Coronary artery (tissue), 2 donors: ENCODE results near the gene AATF.

ENCODE experiments used
- DNase-seq: peaks from one replicate; pipeline ENCODE4 v3.0.0-alpha.2; 2017; ENCODE audit warnings: low spot score
- H3K27ac ChIP-seq, 2 donors: fragments of 200-600 bp; sonication (generic); one replicate each; pipeline ENCODE4 v1.5.1; 2016 to 2019
- H3K4me3 ChIP-seq: fragments of 200-600 bp; sonication (generic); 2 replicates; pipeline ENCODE4 v1.5.1; 2016; ENCODE audit warnings: mild to moderate bottlenecking, moderate library complexity
- TF ChIP-seq, protein P1 (sequence below): fragments of 200-600 bp; sonication (generic); IDR thresholded peaks from one replicate; pipeline ENCODE4 v1.5.1; 2019; ENCODE audit warnings: antibody characterized with exemption

AATF gene

DNA sequence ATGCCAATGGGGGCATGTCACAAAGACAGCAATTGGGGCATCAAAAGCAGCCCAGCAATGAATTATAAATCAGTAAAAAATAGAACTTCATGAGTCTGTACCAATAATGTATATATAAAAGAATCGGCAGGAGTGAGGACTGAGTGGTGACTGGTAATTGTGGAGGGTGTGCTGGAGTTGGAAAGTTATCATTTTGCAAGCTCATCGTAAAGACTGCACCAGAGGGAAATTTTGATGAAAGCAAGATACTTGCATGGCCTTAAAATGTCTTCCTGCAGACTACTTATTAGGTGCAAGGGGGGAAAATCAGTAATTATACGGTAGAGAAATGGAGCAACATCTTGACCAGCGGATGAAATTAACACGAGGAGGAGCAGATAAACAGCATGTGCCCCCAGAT lies 138.9 kb downstream of the AATF start:
- no peak overlapping the region for H3K4me3 ChIP-seq
- no peak for DNase-seq
- TF ChIP-seq, protein P1, sequence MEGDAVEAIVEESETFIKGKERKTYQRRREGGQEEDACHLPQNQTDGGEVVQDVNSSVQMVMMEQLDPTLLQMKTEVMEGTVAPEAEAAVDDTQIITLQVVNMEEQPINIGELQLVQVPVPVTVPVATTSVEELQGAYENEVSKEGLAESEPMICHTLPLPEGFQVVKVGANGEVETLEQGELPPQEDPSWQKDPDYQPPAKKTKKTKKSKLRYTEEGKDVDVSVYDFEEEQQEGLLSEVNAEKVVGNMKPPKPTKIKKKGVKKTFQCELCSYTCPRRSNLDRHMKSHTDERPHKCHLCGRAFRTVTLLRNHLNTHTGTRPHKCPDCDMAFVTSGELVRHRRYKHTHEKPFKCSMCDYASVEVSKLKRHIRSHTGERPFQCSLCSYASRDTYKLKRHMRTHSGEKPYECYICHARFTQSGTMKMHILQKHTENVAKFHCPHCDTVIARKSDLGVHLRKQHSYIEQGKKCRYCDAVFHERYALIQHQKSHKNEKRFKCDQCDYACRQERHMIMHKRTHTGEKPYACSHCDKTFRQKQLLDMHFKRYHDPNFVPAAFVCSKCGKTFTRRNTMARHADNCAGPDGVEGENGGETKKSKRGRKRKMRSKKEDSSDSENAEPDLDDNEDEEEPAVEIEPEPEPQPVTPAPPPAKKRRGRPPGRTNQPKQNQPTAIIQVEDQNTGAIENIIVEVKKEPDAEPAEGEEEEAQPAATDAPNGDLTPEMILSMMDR, result no peak
- no peak overlapping the region for H3K27ac ChIP-seq

DNA sequence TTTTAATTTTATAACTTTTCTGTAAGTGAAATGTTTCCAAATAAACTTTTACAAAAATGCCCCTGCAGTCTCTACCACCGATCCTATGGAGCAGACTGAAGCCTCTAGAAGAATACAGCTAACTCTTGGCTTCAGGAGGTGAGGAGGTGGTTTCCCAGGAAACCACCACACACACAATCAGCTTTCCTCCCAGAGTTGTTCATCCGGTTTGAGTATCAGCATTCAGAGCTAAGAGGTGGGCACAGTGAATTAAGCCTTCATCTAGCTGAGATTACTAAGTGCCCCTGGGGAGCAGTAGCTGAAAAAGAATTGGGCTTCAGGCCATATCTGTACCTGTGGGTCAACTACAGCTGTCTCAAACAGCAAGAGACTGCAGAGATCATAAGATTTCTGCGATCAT lies 139.7 kb downstream of the AATF start:
- Histone ChIP-seq H3K27ac (no peak overlapping the region), H3K4me3 (no peak overlapping the region)
- TF ChIP-seq, protein P1, result no peak
- DNase-seq, result no peak

DNA sequence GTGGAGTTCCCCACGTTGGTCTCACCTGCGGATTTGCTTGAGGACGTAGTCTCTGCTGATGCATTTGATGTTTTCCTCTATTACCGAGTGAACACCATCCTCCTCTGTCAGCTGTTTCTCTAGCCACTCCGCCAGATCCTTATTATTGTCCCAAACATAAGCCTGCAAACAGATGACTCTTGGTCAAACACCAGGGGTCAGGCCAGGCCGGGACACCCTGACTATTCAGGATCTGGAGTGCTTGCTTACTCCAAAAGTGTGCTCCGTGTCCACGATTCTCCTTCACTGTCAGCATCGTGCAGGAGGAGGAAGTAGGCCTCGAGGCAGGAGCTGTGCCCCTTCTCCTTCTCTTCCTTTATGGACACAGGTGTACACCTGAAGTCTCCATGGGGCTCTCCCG lies 140.2 kb downstream of the AATF start:
- Histone ChIP-seq H3K4me3 (no peak overlapping the region), H3K27ac (no peak overlapping the region)
- DNase-seq, result no peak
- TF ChIP-seq, protein P1, result no peak

DNA sequence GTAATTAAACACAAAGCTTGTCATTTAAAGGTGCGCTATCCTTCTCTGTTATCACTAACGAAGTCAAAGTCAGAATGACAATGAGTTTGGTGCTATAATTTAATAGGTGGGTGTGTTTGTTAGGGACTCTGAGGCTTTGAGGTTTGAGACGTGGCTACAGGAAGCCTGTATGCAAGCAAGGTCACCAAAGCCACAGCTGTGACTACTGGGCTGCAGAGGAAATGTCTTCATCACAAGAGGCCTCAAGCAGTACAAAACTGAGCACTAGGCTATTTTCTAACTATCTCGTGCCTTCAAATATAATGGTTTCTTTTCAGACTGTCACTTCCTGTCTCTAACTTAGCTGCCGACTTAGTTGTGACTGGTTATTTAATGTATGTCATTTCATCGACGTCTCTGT lies 141.2 kb downstream of the AATF start:
- Histone ChIP-seq H3K4me3 (no peak overlapping the region), H3K27ac (no peak overlapping the region)
- TF ChIP-seq, protein P1, result no peak
- DNase-seq, result no peak

DNA sequence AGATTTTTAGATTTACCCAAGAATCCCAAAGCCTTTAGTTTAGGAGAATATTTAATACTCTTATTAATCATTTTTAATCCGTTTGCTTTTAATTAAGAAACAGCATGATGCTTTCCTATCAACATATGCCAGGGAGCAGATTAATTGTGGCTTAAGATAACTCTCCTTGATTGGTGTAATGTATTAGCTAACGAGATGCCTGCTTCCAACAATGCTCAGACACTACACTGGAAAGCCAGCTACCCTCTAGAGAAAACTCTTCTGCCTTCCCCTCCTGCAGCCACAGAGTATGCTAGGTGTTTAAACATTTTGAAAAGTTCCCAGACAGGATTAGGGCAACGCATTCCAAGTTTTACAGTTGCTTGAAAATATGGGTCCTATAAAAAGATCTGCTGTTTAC lies 142.2 kb downstream of the AATF start:
- Histone ChIP-seq H3K27ac (no peak overlapping the region), H3K4me3 (no peak overlapping the region)
- TF ChIP-seq, protein P1, result no peak
- DNase-seq, result no peak

DNA sequence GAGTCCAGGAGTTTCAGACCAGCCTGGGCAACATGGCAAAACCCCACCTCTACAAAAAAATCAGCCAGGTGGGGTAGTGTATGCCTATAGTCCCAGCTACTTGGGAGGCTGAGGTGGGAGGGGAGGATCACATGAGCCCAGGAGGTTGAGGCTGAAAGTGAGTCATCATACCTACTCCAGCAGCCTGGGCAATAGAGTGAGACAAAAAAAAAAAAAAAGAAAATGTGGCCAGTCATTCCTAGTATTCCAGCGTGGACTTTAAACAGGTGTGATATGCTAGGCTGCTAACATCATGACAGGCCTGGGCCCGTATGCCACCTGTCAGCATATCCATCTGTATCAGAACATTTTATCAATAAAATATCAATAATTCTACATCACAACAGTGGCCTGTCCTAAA lies 143.3 kb downstream of the AATF start:
- TF ChIP-seq, protein P1, result no peak
- DNase-seq, result no peak
- Histone ChIP-seq H3K4me3 (no peak overlapping the region), H3K27ac (no peak overlapping the region)

DNA sequence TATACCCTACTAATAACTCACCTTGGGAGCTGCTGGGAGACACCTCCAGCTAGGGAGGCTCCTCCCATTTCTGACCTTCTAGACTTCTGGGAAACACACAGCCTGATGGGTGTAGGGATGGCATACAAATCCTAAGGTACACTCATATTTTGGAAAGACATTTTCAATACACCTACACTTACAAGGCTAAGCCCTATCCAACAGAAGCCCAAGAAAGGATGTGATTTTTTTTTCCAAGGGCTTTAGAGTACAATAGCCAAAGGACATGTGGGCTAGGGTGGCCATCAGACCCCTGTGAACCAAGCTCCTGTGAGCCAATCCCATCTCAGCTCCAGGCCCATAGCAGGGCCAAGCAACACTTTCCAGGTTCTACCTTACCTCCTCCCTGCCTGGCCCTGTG lies 143.9 kb downstream of the AATF start:
- H3K27ac ChIP-seq, result no peak overlapping the region

More for the DNA sequence above, 143.9 kb downstream of the AATF start:
- no peak for DNase-seq
- no peak overlapping the region for H3K4me3 ChIP-seq
- TF ChIP-seq, protein P1, result no peak
